HepG2 (cell line): Measurements from ENCODE around the gene ECD.

Source experiments
- CTCF ChIP-seq: sonication (generic); formaldehyde crosslinking; IDR thresholded peaks from 2 replicates; pipeline ENCODE4 v1.5.0; 2020; ENCODE audit warnings: mild to moderate bottlenecking, missing genetic modification reagents, moderate library complexity
- FOSL2 ChIP-seq: sonication (generic); formaldehyde crosslinking; IDR thresholded peaks from 2 replicates; pipeline ENCODE4 v1.4.0; 2020; ENCODE audit warnings: missing genetic modification reagents
- HNRNPUL1 ChIP-seq: fragments of 200-400 bp; formaldehyde crosslinking; IDR thresholded peaks from 2 replicates; pipeline ENCODE4 v1.6.1; 2017; ENCODE audit warnings: low read depth, mild to moderate bottlenecking, low read length, moderate library complexity
- HOXA7 ChIP-seq: sonication (generic); formaldehyde crosslinking; IDR thresholded peaks from 2 replicates; pipeline ENCODE4 v1.8.1; 2022; ENCODE audit warnings: mild to moderate bottlenecking, missing genetic modification reagents, moderate library complexity
- KAT7 ChIP-seq: IDR thresholded peaks from 2 replicates; pipeline ENCODE4 v1.6.1; 2018; ENCODE audit warnings: borderline replicate concordance, missing compliant biosample characterization
- MAF1 ChIP-seq: sonication (generic); formaldehyde crosslinking; IDR thresholded peaks from 2 replicates; pipeline ENCODE4 v1.5.0; 2020; ENCODE audit warnings: missing genetic modification reagents, borderline replicate concordance
- MAX ChIP-seq: IDR thresholded peaks from 2 replicates; pipeline ENCODE4 v1.6.1; 2012; ENCODE audit warnings: inconsistent platforms
- SMAD9 ChIP-seq: sonication (generic); formaldehyde crosslinking; IDR thresholded peaks from 2 replicates; pipeline ENCODE4 v1.5.1; 2020; ENCODE audit warnings: mild to moderate bottlenecking, missing genetic modification reagents
- ZNF704 ChIP-seq: sonication (generic); formaldehyde crosslinking; IDR thresholded peaks from 2 replicates; pipeline ENCODE4 v1.8.1; 2023; ENCODE audit warnings: mild to moderate bottlenecking, inconsistent platforms, moderate library complexity, missing genetic modification reagents, borderline replicate concordance

GRCh38 chr10:73205890-73206289, 38.1 kb upstream of the ECD start:
- TF ChIP-seq MAX, result no peak
- no peak for TF ChIP-seq HNRNPUL1
- TF ChIP-seq ZNF704, result no peak
- no peak for TF ChIP-seq HOXA7
- TF ChIP-seq SMAD9 (CRISPR knock-in tag), result no peak
- no peak for TF ChIP-seq FOSL2 (CRISPR knock-in tag)
- no peak for TF ChIP-seq KAT7 (CRISPR knock-in tag)
- no peak for TF ChIP-seq CTCF (CRISPR knock-in tag)
- no peak for TF ChIP-seq MAF1 (CRISPR knock-in tag)
